Astrocyte of the spinal cord (primary cell): ENCODE results near the gene HJURP.

Experiments
- DNase-seq: peaks from one replicate; pipeline ENCODE4 v3.0.0; 2011; ENCODE audit warnings: low read depth, low spot score
- H3K4me3 ChIP-seq: 2 replicates; pipeline ENCODE4 v1.5.1; 2011; ENCODE audit warnings: low read depth, mild to moderate bottlenecking, low read length, moderate library complexity
- in situ Hi-C: cut with HindIII; loops from 2 replicates; pipeline ENCODE4 v1.10.0; 2017; ENCODE audit warnings: low sequenced_read_pairs
- TF ChIP-seq, protein P1 (sequence below): IDR thresholded peaks from 2 replicates; pipeline ENCODE4 v1.5.1; 2012; ENCODE audit warnings: low read depth, mild to moderate bottlenecking, low read length, inconsistent platforms

HJURP gene

DNA sequence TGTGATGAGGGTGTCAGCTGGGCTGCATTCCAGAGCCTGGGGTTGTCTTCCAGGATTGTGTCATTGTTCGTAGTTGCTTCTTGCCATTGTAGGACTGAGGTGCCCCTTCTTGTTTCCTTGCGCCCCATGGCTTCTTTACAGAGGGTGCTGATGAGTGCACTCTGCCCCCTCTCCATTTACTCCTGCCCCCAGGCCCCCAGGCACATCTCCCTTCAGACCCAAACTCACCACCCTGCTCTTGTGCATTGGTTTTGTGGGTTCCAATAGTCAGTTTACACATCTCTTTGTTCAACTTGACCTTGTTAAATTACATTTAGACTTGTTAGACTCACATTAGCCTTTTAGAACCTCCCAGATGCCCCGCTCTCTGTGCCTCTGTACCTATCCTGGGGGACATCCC, 33.1 kb downstream of the HJURP start:
- TF ChIP-seq, protein P1, sequence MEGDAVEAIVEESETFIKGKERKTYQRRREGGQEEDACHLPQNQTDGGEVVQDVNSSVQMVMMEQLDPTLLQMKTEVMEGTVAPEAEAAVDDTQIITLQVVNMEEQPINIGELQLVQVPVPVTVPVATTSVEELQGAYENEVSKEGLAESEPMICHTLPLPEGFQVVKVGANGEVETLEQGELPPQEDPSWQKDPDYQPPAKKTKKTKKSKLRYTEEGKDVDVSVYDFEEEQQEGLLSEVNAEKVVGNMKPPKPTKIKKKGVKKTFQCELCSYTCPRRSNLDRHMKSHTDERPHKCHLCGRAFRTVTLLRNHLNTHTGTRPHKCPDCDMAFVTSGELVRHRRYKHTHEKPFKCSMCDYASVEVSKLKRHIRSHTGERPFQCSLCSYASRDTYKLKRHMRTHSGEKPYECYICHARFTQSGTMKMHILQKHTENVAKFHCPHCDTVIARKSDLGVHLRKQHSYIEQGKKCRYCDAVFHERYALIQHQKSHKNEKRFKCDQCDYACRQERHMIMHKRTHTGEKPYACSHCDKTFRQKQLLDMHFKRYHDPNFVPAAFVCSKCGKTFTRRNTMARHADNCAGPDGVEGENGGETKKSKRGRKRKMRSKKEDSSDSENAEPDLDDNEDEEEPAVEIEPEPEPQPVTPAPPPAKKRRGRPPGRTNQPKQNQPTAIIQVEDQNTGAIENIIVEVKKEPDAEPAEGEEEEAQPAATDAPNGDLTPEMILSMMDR, result no peak
- DNase-seq, result no peak
- no peak overlapping the region for H3K4me3 ChIP-seq
- in situ Hi-C loops, result no loop called here

DNA sequence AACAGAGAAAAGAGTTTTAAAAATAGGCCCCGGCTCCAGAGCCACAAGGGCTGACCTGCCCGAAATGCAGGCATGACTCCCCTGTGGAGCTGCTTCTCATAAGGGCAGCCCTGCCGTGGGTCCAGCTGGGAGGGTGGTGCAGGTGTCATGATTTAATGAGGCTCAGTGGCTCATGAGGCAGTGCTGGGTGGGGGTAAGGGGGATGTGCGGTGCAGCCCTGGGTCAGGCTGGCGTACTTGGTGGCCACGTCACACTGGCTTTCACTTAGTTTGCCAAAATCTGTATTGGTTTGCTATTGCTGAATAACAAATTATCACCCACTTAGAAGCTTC, 33.6 kb downstream of the HJURP start:
- H3K4me3 ChIP-seq, result no peak overlapping the region
- in situ Hi-C loops, result no loop called here
- TF ChIP-seq, protein P1, result no peak
- DNase-seq, result no peak

DNA sequence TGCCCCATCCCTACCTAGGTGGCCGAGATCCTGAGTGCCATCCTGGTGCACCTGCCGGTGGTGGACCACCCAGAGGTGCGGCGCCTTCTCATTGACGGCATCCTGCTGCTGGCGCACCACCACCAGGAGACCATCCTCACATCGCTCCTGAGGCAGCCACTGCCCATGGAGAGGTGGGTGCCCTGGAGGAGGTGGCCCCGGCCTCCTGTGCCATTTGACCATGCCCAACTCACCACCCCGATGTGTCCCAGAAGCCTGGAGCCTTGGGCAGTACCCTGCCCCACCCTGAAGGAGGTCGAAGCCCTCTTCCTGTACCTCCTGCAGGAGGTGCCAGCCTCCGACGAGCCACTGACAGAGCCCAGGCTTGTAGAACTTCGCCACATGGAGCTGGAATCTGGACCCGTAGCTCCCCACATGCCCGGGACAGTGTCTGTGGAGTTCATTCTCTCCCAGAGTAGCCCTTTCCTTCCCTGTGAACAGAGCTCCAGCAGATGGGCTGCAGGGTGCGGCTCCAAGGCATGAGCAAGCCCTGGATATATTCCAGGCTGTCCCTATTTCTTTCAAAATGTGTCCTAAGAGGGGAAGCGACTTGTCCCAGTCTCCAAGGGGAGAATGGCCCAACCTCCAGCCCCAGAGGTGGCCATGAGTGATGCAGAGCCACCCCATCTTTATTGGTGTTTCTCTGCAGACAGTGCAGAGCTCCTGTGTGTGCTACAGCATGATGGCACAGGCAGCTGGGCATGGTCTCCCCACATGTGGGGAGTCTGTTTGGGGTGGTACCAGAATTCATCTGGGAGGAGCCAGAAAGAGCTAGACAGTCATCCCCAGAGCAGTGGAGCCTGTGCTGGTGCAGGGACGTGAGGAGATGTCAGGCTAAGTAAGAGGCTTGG, 34.2 kb downstream of the HJURP start:
- TF ChIP-seq, protein P1, result no peak
- no peak for DNase-seq
- in situ Hi-C loops, result no loop called here
- H3K4me3 ChIP-seq, result no peak overlapping the region

DNA sequence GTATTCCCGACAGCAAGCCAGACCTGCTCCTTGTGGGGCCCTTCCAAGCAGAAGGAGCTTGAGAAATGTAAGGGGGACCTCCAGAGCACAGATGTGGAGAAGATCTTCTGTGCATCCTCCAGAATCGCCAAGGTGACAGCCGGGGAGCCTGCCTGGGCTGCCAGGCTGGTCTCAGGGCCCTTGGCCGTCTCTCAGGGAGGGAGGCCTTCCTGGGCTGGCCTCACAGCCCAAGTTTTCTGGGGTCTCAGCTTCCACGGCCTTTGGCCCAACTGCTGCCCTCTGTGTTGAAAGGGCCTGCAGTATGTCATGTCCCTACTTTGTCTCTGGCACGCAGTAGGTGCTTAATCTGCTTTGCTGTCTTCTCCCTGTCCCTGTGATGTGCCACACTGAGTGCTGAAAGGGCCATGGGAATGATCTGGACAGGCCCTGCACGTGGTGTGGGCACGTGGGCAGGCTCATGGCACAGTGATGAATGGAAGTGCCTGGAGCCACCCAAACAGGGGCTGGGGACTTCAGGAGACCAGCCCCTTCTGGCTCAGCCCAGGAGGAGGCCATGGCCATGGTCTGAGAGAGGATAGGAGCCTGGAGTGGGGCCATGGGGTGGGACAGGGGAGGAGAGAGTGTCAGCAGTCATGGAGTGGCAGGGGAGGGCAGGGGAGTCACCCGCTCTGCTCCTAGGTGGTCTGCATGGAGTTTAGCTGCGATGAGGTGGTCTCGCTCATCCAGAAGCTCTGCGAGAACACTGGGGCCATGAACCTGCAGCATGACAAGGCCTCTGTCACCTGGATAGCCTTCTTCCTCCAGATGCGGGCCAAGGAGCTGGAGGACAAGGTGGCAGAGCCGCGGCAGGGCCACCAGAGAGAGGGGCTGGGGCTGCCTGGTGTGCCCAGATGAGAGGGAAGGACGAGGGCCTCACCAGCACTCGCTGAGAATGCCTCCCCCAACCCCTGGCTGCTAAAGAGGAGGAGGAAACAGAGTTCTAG, 35.4 kb downstream of the HJURP start:
- no peak for DNase-seq
- in situ Hi-C loops, result no loop called here
- TF ChIP-seq, protein P1, result no peak

DNA sequence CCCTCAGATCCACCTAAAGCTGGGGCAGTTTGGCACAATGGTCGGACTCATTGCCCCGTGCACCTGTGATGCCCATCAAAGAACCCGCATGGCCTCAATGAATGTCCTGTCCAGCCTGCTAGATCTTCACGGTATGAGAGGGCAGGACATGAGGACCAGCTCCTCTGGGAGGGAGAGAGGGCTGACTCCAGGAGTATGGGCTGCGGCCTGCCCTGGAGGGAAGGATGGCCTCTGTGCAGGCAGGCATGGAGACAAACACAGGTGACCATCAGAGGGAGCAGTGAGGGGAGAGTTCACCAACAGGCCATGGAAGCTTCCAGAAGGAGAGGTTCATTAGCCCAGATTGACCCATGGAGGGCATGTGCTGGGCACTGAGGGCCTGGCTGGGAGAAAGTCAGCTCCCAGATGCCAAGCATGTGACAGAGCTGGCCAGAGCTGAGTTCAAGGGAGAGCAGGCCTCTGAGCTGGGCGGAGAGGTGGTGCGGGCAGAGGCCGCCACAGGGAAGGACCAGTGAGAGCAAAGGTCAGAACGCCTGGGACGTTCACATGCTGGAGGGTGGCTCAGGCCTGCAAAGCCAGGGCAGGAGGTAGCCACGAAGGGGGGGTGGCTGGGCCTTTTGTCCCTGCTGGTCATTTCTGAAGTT, 36.2 kb downstream of the HJURP start:
- no peak overlapping the region for H3K4me3 ChIP-seq
- TF ChIP-seq, protein P1, result no peak
- no peak for DNase-seq
- in situ Hi-C loops, result no loop called here

More for the DNA sequence above, 35.4 kb downstream of the HJURP start:
- H3K4me3 ChIP-seq, result no peak overlapping the region

DNA sequence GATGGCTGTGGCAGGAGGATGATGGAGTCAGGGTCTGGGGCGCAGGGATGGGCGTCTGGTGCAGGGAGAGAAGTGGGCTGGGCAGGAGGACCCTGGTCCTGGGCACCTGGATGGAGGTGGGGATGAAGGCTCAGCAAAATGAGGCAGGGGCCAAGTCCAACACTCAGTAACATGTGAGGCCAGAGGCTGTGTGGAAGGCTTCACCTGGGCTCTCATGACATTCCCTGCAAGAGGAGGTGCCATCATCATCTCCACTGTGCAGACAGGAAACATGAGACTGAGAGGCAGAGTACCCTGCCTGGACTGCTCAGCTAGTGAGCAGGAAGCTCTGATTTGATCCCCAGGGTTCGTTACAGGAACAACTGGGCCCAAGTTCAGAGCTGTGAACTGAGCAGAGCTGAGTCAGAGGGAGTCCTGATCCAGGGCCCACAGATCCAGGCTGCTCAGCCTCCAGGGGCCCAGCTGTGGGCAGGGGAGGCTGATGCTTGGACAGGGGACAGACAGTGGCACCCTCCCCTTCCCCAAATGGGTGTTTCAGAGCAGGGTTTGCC, 36.9 kb downstream of the HJURP start:
- in situ Hi-C loops, result no loop called here
- no peak overlapping the region for H3K4me3 ChIP-seq
- no peak for DNase-seq
- TF ChIP-seq, protein P1, result no peak
